NT2/D1 (cell line): ENCODE measurements around the gene MYL4.
"Not testable (repeated sequence)": the region's sequence is repeated elsewhere in the genome, so short reads cannot be mapped to it uniquely, and the experiment has no call there.

ENCODE experiments used
- SUZ12 ChIP-seq: IDR thresholded peaks from 2 replicates; pipeline ENCODE4 v1.6.1; 2011; ENCODE audit not compliant: insufficient read length, insufficient read depth; ENCODE audit errors: extremely low read depth
- YY1 ChIP-seq: IDR thresholded peaks from 2 replicates; pipeline ENCODE4 v1.6.1; 2011; ENCODE audit not compliant: insufficient read length, insufficient read depth
- ZNF274 ChIP-seq: IDR thresholded peaks from 2 replicates; pipeline ENCODE4 v1.6.1; 2011; ENCODE audit warnings: mild to moderate bottlenecking, low read depth, low read length

DNA sequence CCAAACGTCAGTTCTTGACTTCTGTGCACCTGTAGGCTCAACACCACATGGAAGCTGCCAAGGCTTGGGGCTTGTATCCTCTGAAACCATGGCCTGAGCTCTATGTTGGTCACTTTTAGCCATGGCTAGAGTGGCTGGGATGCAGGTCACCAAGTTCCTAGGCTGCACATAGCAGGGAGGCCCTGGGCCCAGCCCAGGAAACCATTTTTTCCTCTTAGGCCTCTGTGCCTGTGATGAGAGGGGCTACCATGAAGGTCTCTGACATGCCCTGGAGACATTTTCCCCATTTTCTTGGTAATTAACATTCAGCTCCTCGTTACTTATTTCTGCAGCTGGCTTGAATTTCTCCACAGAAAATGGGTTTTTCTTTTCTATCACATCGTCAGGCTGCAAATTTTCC is 59.8 kb downstream of the MYL4 start:
- TF ChIP-seq SUZ12, YY1, ZNF274: not testable (repeated sequence)
